Common myeloid progenitor, CD34-positive (primary cell): ENCODE data around the gene LUM.

Experiments used
- CTCF ChIA-PET: fragments of 350-600 bp; sonication (Branson Sonifier 250); formaldehyde crosslinking; loops from one replicate; lab custom pipeline; 2021; ENCODE audit warnings: antibody characterized with exemption; lab: Charles Lee
- POLR2A ChIA-PET: fragments of 350-600 bp; sonication (Branson Sonifier 250); formaldehyde crosslinking; loops from one replicate; lab custom pipeline; 2021; ENCODE audit warnings: antibody characterized with exemption; lab: Charles Lee
- DNase-seq, 3 donors: peaks; one replicate each; pipeline versions ENCODE4 v3.0.0 to v3.0.0-alpha.2; 2013
- H3K27ac ChIP-seq, 2 experiments: 1 replicate in 1 of 2; 2 replicates in 1 of 2; pipeline ENCODE4 v1.7.0; 2013; ENCODE audit warnings: inconsistent platforms in 2 of 2, low read length in 2 of 2, mild to moderate bottlenecking in 2 of 2, low read depth in 1 of 2, moderate library complexity in 1 of 2; ENCODE audit not compliant: severe bottlenecking in 2 of 2, insufficient read depth in 1 of 2, poor library complexity in 1 of 2
- H3K27me3 ChIP-seq, 5 experiments: replicated peaks in 2 of 5; 1 replicate in 3 of 5; 2 replicates in 2 of 5; pipeline versions ENCODE4 v1.6.1 to v1.7.0; 2013; ENCODE audit warnings: low read length in 4 of 5, mild to moderate bottlenecking in 2 of 5, moderate library complexity in 2 of 5, inconsistent platforms in 1 of 5; ENCODE audit not compliant: insufficient read depth in 5 of 5, control insufficient read depth in 4 of 5
- H3K36me3 ChIP-seq, 4 experiments: 1 replicate in 2 of 4; 2 replicates in 2 of 4; pipeline versions ENCODE4 v1.6.1 to v1.7.0; 2013; ENCODE audit warnings: low read length in 3 of 4, control low read depth in 1 of 4, mild to moderate bottlenecking in 1 of 4; ENCODE audit not compliant: control insufficient read depth in 4 of 4, insufficient read depth in 4 of 4
- H3K4me1 ChIP-seq, 4 experiments: 1 replicate in 3 of 4; 2 replicates in 1 of 4; pipeline versions ENCODE4 v1.6.1 to v1.7.1; 2013; ENCODE audit warnings: low read length in 3 of 4, mild to moderate bottlenecking in 3 of 4, control low read depth in 1 of 4, inconsistent platforms in 1 of 4, moderate library complexity in 1 of 4; ENCODE audit not compliant: control insufficient read depth in 4 of 4, insufficient read depth in 4 of 4; ENCODE audit errors: control extremely low read depth in 1 of 4
- H3K4me3 ChIP-seq, 7 experiments: 1 replicate in 4 of 7; 2 replicates in 3 of 7; pipeline versions ENCODE4 v1.5.1 to v1.7.0; 2013; ENCODE audit warnings: mild to moderate bottlenecking in 7 of 7, low read length in 6 of 7, moderate library complexity in 6 of 7, inconsistent platforms in 2 of 7, low read depth in 2 of 7, control low read depth in 1 of 7; ENCODE audit not compliant: insufficient read depth in 4 of 7, control insufficient read depth in 1 of 7; ENCODE audit errors: extremely low read depth in 1 of 7
- H3K9me3 ChIP-seq, 5 experiments: 1 replicate in 4 of 5; 2 replicates in 1 of 5; pipeline versions ENCODE4 v1.6.1 to v1.7.1; 2013; ENCODE audit warnings: low read length in 4 of 5, mild to moderate bottlenecking in 2 of 5, inconsistent platforms in 1 of 5, low read depth in 1 of 5, moderate library complexity in 1 of 5; ENCODE audit not compliant: control insufficient read depth in 4 of 5, insufficient read depth in 2 of 5; ENCODE audit errors: control extremely low read depth in 1 of 5
- WGBS: methylation state at CpG from one replicate; pipeline ENCODE4 v1.1.5; 2013; ENCODE audit not compliant: insufficient coverage; 5-methylcytosine and 5-hydroxymethylcytosine counted together

The LUM gene

GRCh38 chr12:91077228-91077954 is 33.9 kb downstream of the LUM start:
- no peak for DNase-seq
- CTCF ChIA-PET = no interaction called here
- WGBS = 80% methylated on average over 4 of the region's 5 CpGs
- H3K9me3 ChIP-seq = no peaks in the 10 kb centered on the region
- H3K4me3 ChIP-seq = no peak overlapping the region
- no peaks in the 10 kb centered on the region for H3K4me1 ChIP-seq
- no peaks in the 10 kb centered on the region for H3K36me3 ChIP-seq
- peaks cover 0 to 2% (median 0%) of the 10 kb centered on the region in 5 experiments for H3K27me3 ChIP-seq
- POLR2A ChIA-PET = no interaction called here
- no peak overlapping the region for H3K27ac ChIP-seq

GRCh38 chr12:91074851-91075250 is 36.4 kb downstream of the LUM start:
- Histone ChIP-seq H3K4me3 (no peak overlapping the region), H3K27me3 (peaks cover 0 to 2% (median 0%) of the 10 kb centered on the region in 5 experiments), H3K9me3 (no peaks in the 10 kb centered on the region), H3K27ac (no peak overlapping the region), H3K36me3 (no peaks in the 10 kb centered on the region), H3K4me1 (no peaks in the 10 kb centered on the region)
- CTCF ChIA-PET = no interaction called here
- POLR2A ChIA-PET = no interaction called here
- 100% methylated on average over 1 of the region's 1 CpG for WGBS
- DNase-seq = no peak

- H3K4me3 ChIP-seq = no peak overlapping the region
- H3K27ac ChIP-seq = no peak overlapping the region
- H3K4me1 ChIP-seq = no peaks in the 10 kb centered on the region
- no peaks in the 10 kb centered on the region for H3K36me3 ChIP-seq
- H3K9me3 ChIP-seq = no peaks in the 10 kb centered on the region
- POLR2A ChIA-PET = no interaction called here
- peaks cover 0 to 2% (median 0%) of the 10 kb centered on the region in 5 experiments for H3K27me3 ChIP-seq
- no peak for DNase-seq
- CTCF ChIA-PET = no interaction called here
- WGBS = 70% methylated on average over 4 of the region's 6 CpGs
Observed at GRCh38 chr12:91074154-91074709, 37.1 kb downstream of the LUM start.

- Histone ChIP-seq H3K36me3 (no peaks in the 10 kb centered on the region), H3K4me1 (no peaks in the 10 kb centered on the region), H3K27ac (no peak overlapping the region), H3K4me3 (no peak overlapping the region), H3K27me3 (peaks cover 0 to under 1% (median 0%) of the 10 kb centered on the region in 5 experiments), H3K9me3 (no peaks in the 10 kb centered on the region)
- ChIA-PET POLR2A (no interaction called here), CTCF (interaction anchor here (0.6 kb wide), 1 partner anchor 86 kb away, joined by 3 read pairs; no protein-coding TSS in a partner anchor)
- DNase-seq = no peak
Observed at GRCh38 chr12:91073426-91073825, 37.9 kb downstream of the LUM start.

GRCh38 chr12:91072931-91073330 is 38.4 kb downstream of the LUM start:
- H3K27ac ChIP-seq = no peak overlapping the region

GRCh38 chr12:91070936-91071335 is 40.4 kb downstream of the LUM start:
- ChIA-PET POLR2A (no interaction called here), CTCF (no interaction called here)
- no peak for DNase-seq
- H3K4me1 ChIP-seq = no peaks in the 10 kb centered on the region
- no peaks in the 10 kb centered on the region for H3K36me3 ChIP-seq
- no peak overlapping the region for H3K4me3 ChIP-seq
- no peak overlapping the region for H3K27ac ChIP-seq
- no peaks in the 10 kb centered on the region for H3K27me3 ChIP-seq
- H3K9me3 ChIP-seq = no peaks in the 10 kb centered on the region

More at GRCh38 chr12:91072931-91073330, 38.4 kb downstream of the LUM start:
- H3K4me3 ChIP-seq = no peak overlapping the region
- WGBS = no CpG with 5 or more reads among the region's 2 CpGs
- CTCF ChIA-PET = no interaction called here
- no peaks in the 10 kb centered on the region for H3K9me3 ChIP-seq
- no peaks in the 10 kb centered on the region for H3K27me3 ChIP-seq
- POLR2A ChIA-PET = no interaction called here
- H3K4me1 ChIP-seq = no peaks in the 10 kb centered on the region
- no peak for DNase-seq
- no peaks in the 10 kb centered on the region for H3K36me3 ChIP-seq

GRCh38 chr12:91065396-91065795 is 45.9 kb downstream of the LUM start:
- Histone ChIP-seq H3K4me1 (no peaks in the 10 kb centered on the region), H3K27ac (no peak overlapping the region), H3K9me3 (peaks cover 0 to 1% (median 0%) of the 10 kb centered on the region in 5 experiments), H3K27me3 (no peaks in the 10 kb centered on the region), H3K4me3 (no peak overlapping the region), H3K36me3 (no peaks in the 10 kb centered on the region)
- ChIA-PET POLR2A (no interaction called here), CTCF (interaction anchor here (1.2 to 1.3 kb wide), 2 partner anchors 13 to 43 kb away, joined by 4 to 7 read pairs; no protein-coding TSS in a partner anchor)
- DNase-seq = no peak
- WGBS = 87% methylated on average over 3 of the region's 3 CpGs
